ENCODE results near the gene ZNF134. TPM values are rescaled to one million over a fixed set of nuclear protein-coding genes. Genes with fewer than 3 reads are reported as not detected.

Gene ZNF134
- total RNA-seq, 1 donor from 2014 or later, result 18.9 TPM

GRCh38 chr19:57578487-57579205 lies 35.4 kb upstream of the ZNF134 start, which contains the start of gene ZNF416:
Gene ZNF416, minus strand, starts transcription at chr19:57578911. Its CDS starts 207 bp downstream, at chr19:57578704.
- Histone ChIP-seq H3K4me3 (peak within 1 kb of the TSS; percentile 97), H3K4me1 (peaks cover 12% of the 10 kb centered on the region), H3K27ac (peak within 1 kb of the TSS; percentile 74), H3K9me3 (peaks cover 22% of the 10 kb centered on the region), H3K36me3 (peaks cover 19% of the 10 kb centered on the region), H3K27me3 (no peaks in the 10 kb centered on the region)
- peak; percentile 34 for TF ChIP-seq CTCF (IDR thresholded peaks at IDR 0.05)
- intact Hi-C loops (cut with DNase I), result no loop called here
- DNase-seq, result peak; percentile 96
- peak; percentile 99 for ATAC-seq

GRCh38 chr19:57583104-57583520 lies 30.9 kb upstream of the ZNF134 start:
- H3K4me3 ChIP-seq, result peak overlapping the region; percentile 65
- H3K27me3 ChIP-seq, result no peaks in the 10 kb centered on the region
- intact Hi-C loops (cut with DNase I), result no loop called here
- no peak for TF ChIP-seq CTCF (IDR thresholded peaks at IDR 0.05)
- DNase-seq (no peak), ATAC-seq (no peak)
- no peak overlapping the region for H3K27ac ChIP-seq
- H3K4me1 ChIP-seq, result peaks cover 14% of the 10 kb centered on the region
- H3K9me3 ChIP-seq, result peaks cover 19% of the 10 kb centered on the region
- no peaks in the 10 kb centered on the region for H3K36me3 ChIP-seq

- DNase-seq (peak; percentile 86), ATAC-seq (peak; percentile 93)
- peak within 1 kb of the TSS; percentile 33 for H3K27ac ChIP-seq
- no peaks in the 10 kb centered on the region for H3K27me3 ChIP-seq
- peaks cover 14% of the 10 kb centered on the region for H3K4me1 ChIP-seq
- H3K9me3 ChIP-seq, result peaks cover 25% of the 10 kb centered on the region
- no peaks in the 10 kb centered on the region for H3K36me3 ChIP-seq
- intact Hi-C loops (cut with DNase I), result no loop called here
- H3K4me3 ChIP-seq, result peak within 1 kb of the TSS; percentile 65
- TF ChIP-seq CTCF (IDR thresholded peaks at IDR 0.05), result no peak
Measured at GRCh38 chr19:57583521-57584416, 30.3 kb upstream of the ZNF134 start, which contains the start of gene ZIK1. Gene ZIK1, plus strand, starts transcription at chr19:57584145. Its CDS starts 212 bp downstream, at chr19:57584357.

GRCh38 chr19:57587529-57587928 lies 26.5 kb upstream of the ZNF134 start:
- intact Hi-C loops (cut with DNase I), result no loop called here
- Histone ChIP-seq H3K4me3 (no peak overlapping the region), H3K9me3 (peaks cover 56% of the 10 kb centered on the region), H3K36me3 (no peaks in the 10 kb centered on the region), H3K27ac (no peak overlapping the region), H3K27me3 (no peaks in the 10 kb centered on the region), H3K4me1 (peaks cover 14% of the 10 kb centered on the region)
- no peak for TF ChIP-seq CTCF (IDR thresholded peaks at IDR 0.05)
- no peak for DNase-seq
- no peak for ATAC-seq

DNA sequence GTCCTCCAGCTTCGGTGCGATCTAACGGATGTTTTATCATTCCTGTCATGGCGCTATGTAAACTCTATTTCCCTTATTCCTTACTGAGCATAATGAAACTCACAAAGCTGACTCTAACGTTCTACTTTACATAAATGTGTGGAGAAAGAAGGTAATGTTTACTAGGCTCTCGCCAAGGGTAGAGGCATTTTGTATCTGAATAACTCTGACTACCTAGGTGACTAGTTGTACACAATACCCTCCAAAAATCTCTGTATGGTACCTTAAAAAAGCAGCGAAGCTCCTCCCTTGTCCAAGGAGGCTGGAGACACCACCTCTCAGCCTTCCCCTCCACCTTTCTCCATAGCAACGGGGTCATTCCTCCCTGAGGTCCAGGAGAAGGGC lies 14.7 kb upstream of the ZNF134 start:
- no peaks in the 10 kb centered on the region for H3K27me3 ChIP-seq
- ATAC-seq (no peak), DNase-seq (no peak)
- H3K27ac ChIP-seq, result no peak overlapping the region
- no peaks in the 10 kb centered on the region for H3K36me3 ChIP-seq
- TF ChIP-seq CTCF (IDR thresholded peaks at IDR 0.05), result no peak
- H3K4me3 ChIP-seq, result peak overlapping the region; percentile 64
- H3K4me1 ChIP-seq, result peaks cover 10% of the 10 kb centered on the region
- intact Hi-C loops (cut with DNase I), result no loop called here
- no peaks in the 10 kb centered on the region for H3K9me3 ChIP-seq

Measured in upper lobe of right lung (tissue), 1 donor.